ENCODE data around the gene FAM117A.

DNA sequence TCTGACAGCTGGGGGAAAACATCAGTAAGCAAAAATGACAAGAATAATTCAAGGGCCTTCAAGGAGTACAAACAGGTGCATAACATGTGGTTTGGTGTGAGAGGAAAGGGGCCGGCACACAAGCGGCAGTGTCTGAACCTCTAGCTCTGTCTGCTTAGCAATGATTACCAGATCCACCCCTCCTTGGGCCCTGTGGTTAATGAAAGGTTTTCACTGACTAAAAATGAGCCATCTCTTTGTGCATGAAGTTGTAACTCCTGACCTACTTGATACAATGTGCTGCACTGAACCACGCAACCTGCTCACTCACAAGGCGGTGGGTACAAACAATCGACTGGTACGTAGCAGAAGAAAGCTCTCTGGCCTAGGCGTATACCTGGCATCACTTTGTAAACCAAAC, 15.1 kb downstream of the FAM117A start:
- TF ChIP-seq, protein P1, sequence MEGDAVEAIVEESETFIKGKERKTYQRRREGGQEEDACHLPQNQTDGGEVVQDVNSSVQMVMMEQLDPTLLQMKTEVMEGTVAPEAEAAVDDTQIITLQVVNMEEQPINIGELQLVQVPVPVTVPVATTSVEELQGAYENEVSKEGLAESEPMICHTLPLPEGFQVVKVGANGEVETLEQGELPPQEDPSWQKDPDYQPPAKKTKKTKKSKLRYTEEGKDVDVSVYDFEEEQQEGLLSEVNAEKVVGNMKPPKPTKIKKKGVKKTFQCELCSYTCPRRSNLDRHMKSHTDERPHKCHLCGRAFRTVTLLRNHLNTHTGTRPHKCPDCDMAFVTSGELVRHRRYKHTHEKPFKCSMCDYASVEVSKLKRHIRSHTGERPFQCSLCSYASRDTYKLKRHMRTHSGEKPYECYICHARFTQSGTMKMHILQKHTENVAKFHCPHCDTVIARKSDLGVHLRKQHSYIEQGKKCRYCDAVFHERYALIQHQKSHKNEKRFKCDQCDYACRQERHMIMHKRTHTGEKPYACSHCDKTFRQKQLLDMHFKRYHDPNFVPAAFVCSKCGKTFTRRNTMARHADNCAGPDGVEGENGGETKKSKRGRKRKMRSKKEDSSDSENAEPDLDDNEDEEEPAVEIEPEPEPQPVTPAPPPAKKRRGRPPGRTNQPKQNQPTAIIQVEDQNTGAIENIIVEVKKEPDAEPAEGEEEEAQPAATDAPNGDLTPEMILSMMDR (IDR thresholded peaks at IDR 0.05), result no peak
- no peak for TF ChIP-seq POLR2A (IDR thresholded peaks at IDR 0.05)

Data from right lobe of liver (tissue), 4 donors.